Kidney tubule cell (primary cell): ENCODE measurements around the gene VAV2.

Experiments
- DNase-seq: peaks from one replicate; pipeline ENCODE4 v3.0.0-alpha.2; 2018; ENCODE audit warnings: low spot score

VAV2 gene

GRCh38 chr9:133952598-133953550 lies 39.2 kb downstream of the VAV2 start:
- no peak for DNase-seq

DNA sequence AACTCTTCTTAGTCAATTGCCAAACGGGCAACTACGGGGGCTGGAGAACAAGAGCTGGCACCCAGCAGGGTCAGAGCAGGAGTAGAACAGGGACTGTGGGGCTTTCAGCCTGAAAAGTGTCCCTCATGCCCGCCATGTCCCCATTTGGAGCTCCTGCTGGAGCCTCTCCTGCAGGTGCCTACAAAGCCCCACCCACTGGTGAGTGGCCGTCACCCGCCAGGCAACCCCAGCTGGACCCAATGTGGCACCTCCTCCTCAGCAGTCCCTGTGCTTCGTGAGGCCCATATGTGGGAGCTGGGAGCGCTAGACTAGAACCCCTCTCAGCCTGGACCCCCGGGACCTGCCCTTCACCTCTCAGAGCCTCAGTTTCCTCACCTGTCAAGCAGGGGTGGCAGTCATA lies 40.9 kb downstream of the VAV2 start:
- DNase-seq: no peak

GRCh38 chr9:133950629-133951111 lies 41.5 kb downstream of the VAV2 start:
- DNase-seq: no peak

GRCh38 chr9:133950192-133950591 lies 41.9 kb downstream of the VAV2 start:
- no peak for DNase-seq

GRCh38 chr9:133949486-133950061 lies 42.5 kb downstream of the VAV2 start:
- no peak for DNase-seq

DNA sequence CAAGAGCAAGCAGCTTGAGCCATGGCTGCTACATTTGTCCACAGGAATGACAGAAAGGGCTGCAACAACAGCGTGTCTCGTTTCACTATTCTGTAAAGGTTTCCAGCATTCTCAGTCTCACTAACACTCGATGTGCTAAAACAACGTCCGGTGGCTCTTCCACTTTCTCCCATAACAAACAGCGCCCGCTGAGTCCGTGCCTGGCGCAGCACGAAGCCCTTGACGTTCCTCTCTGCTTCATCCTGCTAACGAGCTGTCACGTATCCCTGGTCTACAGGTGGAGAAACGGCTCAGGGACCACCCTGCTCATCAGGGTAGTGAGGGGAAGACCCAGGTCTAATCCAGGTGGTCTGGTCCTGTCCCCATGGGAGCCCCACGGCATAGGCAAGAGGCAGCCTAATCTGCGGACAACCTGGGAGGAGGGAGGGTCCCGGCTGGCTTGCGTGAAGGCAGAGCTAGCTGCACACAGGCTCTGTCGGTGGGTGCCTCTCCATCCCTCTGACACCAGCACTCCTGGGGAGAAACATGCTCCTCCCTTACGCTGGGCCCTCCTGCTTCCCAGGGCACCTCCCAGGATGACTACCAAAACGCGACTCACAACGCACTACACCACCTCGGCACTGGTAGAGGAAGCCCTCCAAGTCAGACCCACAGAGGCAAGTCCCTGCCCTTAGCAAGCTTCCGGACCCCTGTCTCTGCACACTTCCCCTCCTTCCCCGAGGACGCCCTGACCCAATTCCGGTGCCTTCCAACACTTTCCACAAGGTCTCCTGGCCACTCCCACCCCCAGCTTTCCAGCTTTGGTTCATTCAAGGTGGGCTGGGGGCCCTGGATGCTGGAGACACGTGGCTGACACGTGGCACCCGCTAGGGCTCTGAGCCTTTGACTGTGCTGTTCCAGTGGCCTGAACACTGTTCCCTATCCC lies 43.3 kb downstream of the VAV2 start:
- no peak for DNase-seq

DNA sequence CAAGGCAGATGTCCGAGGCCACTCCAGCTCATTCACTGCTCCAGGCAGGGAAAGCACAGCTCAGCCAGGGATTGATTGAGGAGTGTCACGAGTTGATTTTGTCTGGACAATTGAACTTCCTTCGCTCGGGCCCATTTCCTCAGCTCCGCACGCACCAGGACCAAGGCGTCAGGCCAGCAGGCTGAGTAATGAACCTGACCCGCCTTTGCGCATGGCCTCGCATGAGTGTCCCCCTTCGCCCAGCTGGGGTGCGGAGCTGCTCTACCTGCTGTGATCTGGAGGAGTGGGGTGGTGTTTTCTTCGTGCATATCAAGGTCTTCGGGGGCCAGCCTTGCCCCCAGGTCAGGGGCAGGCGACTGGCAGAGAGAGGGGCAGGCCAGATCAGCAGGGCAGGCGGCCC lies 44.0 kb downstream of the VAV2 start:
- no peak for DNase-seq

DNA sequence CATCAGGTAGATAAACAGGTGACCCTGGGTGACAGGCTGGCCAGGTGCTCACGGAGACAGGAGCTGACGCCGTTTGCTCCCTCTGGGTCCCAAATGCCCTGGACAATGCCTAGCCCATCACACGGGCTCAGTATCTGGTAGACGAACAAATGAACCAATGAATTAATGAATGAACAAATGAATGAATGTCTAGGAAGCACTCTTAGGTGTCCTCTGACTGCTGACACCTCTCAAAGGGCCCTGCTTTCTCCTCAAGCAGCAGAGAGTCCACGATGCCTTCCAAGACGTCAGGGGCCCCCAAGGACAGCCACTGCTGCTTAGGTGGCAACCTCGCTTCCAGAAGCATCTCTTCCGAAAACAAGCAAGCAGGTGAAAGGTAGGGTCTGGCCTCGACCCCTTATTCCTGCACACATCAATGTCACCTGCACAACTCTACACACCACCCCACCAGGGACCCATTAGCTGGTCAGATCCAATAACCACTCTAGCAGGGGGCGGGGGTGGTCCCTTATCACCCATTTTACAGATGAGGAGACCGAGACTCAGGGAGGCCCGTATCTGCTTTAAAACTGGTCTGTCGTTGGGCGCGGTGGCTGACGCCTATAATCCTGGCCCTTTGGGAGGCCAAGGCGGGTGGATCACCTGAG lies 45.2 kb downstream of the VAV2 start:
- DNase-seq: no peak

- DNase-seq: peak; percentile 56
Measured at GRCh38 chr9:133945977-133946753, 46.0 kb downstream of the VAV2 start.

GRCh38 chr9:133945314-133945975 lies 46.7 kb downstream of the VAV2 start:
- DNase-seq: no peak

- peak; percentile 85 for DNase-seq
Measured at GRCh38 chr9:133944746-133945135, 47.4 kb downstream of the VAV2 start.

DNA sequence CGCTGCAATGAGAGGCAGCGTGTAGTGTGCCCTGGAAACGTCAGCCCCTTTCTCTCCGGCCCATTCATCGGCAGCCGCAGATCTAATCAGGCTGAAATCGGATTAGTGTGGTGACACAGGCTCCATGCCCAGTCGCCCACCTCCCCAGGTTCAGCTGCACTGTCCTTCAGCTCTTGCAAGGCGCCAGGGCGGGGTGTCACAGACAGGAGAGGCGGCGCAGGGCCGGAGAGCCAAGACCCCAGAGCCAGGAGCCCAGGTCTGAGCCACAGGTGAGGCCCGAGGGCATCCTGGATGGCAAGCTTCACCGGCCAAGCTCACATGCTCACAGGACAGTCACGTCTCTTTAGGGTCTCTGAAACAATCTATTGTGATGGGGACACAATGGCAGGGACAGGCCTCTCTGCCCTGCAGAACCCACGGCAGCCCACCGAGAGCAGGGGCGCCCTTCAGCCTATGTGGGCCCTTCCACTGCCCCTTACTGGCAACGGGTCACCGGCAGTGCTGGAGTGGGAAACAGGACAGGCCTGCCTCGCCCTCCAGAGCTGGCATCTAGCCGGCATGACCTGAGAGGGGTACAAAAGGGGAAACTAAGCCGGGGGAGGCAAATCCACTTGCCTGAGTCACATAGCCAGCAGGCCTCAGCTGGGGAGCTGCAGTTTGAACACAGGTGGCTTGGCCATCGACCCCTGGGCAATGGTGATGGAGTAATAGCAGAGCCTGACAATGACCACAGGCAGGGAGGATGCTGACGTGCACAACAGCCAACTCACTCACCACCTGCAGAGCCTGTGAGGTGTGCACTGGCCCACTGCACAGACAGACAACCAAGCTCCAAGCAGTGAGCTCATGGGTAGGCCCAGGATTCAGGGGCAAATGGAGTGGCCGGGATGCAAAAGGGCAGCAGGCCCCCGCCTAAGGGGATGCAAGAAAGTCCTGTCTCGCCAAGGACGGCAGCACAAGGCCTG lies 48.1 kb downstream of the VAV2 start:
- peak; percentile 80 for DNase-seq

DNA sequence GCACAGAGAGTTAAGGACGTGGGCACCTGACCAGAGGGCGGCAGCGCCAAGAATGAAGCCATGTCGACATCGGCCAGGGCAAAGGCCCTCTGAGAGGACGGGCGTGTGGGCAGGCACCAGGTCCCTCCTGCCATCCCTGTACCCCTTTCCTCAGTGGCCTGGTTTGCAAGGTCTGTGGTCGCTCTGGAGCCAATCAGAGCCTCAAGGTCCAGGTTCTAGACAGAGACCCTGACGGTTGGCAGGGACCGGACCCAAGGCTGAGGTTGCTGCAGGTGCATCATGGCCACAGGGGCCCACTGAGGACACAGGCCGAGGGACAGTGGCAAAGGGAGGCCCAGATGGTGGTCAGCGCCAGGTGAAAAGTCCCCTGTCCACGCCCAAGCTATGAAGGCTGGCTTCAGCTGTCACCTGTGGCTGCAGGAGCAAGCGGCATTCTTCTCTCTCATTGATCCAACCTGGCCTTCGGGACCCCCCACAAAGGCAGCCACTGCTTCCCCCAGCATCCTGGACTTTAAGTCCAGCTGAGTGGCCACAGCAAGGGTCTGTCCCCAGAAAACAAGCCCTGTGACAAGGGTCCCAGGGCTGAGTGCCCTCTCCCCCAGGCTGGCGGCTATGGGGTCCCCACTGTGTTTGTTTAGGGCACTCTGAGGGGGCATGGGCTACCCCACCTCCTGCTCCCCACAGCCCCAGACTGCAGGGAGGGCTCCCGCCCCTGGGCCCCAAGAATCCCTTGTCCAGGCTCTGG lies 48.9 kb downstream of the VAV2 start:
- no peak for DNase-seq

DNA sequence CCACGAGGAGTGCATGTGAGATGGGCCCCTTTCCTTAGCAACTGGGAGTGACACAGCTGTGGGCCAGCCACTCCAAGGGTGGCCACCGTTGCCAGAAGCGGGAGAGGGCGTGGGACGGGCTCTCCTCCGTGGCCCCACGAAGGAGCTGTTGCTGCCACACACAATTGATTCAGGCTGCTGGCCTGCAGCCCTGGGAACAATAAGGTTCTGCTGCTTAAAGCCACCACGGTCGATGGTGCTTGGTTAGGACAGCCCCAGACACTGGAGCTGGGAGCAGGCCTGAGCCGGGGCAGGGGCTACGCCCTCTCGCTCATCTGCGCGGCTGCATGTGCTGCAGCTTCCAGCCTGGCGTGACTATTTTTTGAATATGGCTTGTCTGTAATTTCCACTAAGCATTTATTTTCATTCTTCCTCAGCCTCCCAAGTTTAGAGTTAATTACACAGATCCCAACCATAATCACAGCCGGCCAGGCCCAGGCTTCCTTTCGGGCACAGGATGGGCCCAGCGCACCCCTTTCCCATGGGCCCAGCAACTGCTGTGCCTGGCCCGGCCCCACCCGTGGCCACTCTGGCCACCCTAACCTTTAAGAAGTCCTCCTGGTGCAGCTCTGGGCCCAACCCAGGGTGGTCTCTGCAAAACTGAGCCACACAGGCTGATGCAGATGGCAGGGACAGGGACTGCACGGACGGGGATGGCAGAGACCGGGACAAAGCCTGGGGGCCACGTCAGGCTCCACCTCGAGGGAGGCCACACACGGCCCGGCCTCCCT lies 49.7 kb downstream of the VAV2 start:
- no peak for DNase-seq

DNA sequence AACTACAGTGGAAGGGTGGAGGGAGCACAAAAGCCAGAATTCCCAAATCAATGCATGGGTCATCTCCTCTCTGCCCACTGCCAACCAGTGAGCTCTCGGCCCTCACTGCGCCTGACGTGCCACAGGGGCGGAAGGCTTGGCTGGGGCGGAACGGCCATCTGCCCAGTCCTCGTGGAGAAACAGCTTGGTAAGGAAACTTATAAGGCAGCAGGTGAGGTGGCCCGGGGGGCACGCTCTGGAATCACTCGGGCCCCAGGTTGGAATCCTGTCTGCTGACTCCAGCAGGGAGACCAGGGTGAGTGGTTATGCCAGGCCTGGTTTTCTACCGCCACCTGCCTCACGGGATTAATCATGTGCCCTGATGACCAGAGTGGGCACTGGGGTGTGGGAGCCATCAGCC lies 52.3 kb downstream of the VAV2 start:
- DNase-seq: no peak

- no peak for DNase-seq
Measured at GRCh38 chr9:133939171-133939785, 52.8 kb downstream of the VAV2 start.

GRCh38 chr9:133938753-133939152 lies 53.4 kb downstream of the VAV2 start:
- DNase-seq: peak; percentile 27
